ENCODE results near the gene FAM50B.

Gene FAM50B

GRCh38 chr6:3895805-3896204, 46.6 kb downstream of the FAM50B start:
- DNase-seq, result no peak

GRCh38 chr6:3898265-3898994, 49.3 kb downstream of the FAM50B start:
- no peak for DNase-seq

GRCh38 chr6:3899061-3899460, 49.9 kb downstream of the FAM50B start:
- no peak for DNase-seq

- no peak for DNase-seq
These were observed 50.8 kb downstream of the FAM50B start for GRCh38 chr6:3899970-3900439.

Data from EL (cell line).